Spleen (tissue), 11 donors: Measurements from ENCODE around the gene PNMA1. TPM values are rescaled to one million over a fixed set of nuclear protein-coding genes. Genes with fewer than 3 reads are reported as not detected.

Experiments used
- DNase-seq: peaks from one replicate; pipeline ENCODE4 v3.0.0-alpha.2; 2020
- H3K27ac ChIP-seq, 8 donors: fragments of 200-600 bp; sonication (generic) in 7 of 8; 1 replicate in 4 of 8; 2 replicates in 4 of 8; pipeline versions ENCODE4 v1.5.0 to v1.8.0; 2016 to 2021; ENCODE audit warnings: inconsistent platforms in 4 of 8, mild to moderate bottlenecking in 4 of 8, moderate library complexity in 1 of 8
- H3K27me3 ChIP-seq, 7 donors: fragments of 200-600 bp; sonication (generic) in 6 of 7; replicated peaks in 1 of 7; 1 replicate in 4 of 7; 2 replicates in 3 of 7; pipeline versions ENCODE4 v1.5.0 to v1.8.0; 2016 to 2021; ENCODE audit warnings: inconsistent platforms in 3 of 7, mild to moderate bottlenecking in 1 of 7
- H3K36me3 ChIP-seq, 6 donors: fragments of 200-600 bp; sonication (generic) in 5 of 6; 1 replicate in 4 of 6; 2 replicates in 2 of 6; pipeline versions ENCODE4 v1.5.0 to v1.8.0; 2016 to 2021; ENCODE audit warnings: inconsistent platforms in 2 of 6
- H3K4me1 ChIP-seq, 6 donors: fragments of 200-600 bp; sonication (generic) in 5 of 6; 1 replicate in 3 of 6; 2 replicates in 3 of 6; pipeline versions ENCODE4 v1.5.0 to v1.8.0; 2016 to 2021; ENCODE audit warnings: inconsistent platforms in 3 of 6
- H3K4me3 ChIP-seq, 8 donors: fragments of 200-600 bp; sonication (generic) in 7 of 8; 1 replicate in 4 of 8; 2 replicates in 4 of 8; pipeline versions ENCODE4 v1.5.0 to v1.8.0; 2016 to 2021; ENCODE audit warnings: inconsistent platforms in 4 of 8, mild to moderate bottlenecking in 4 of 8, moderate library complexity in 2 of 8
- H3K9me3 ChIP-seq, 8 donors: fragments of 200-600 bp; sonication (generic) in 7 of 8; 1 replicate in 4 of 8; 2 replicates in 4 of 8; pipeline versions ENCODE4 v1.5.0 to v1.8.0; 2016 to 2021; ENCODE audit warnings: inconsistent platforms in 4 of 8
- CTCF ChIP-seq, 11 experiments: fragments of 200-600 bp in 7 of 11; fragments of 450-650 bp in 4 of 11; sonication (generic) in 4 of 11; IDR thresholded peaks in 8 of 11; conservative IDR thresholded peaks in 3 of 11; 1 replicate in 7 of 11; 2 replicates in 4 of 11; pipeline versions ENCODE4 v1.4.0 to v1.8.0; 2016 to 2021; ENCODE audit warnings: antibody characterized with exemption in 11 of 11, inconsistent platforms in 4 of 11, mild to moderate bottlenecking in 1 of 11
- POLR2A ChIP-seq, 3 donors: fragments of 450-650 bp; IDR thresholded peaks; one replicate each; pipeline ENCODE4 v1.5.1; 2017; ENCODE audit warnings: antibody characterized with exemption in 3 of 3, mild to moderate bottlenecking in 1 of 3
- POLR2AphosphoS5 ChIP-seq, 3 donors: sonication (generic); formaldehyde crosslinking; IDR thresholded peaks; one replicate each; pipeline ENCODE4 v1.5.1; 2017; ENCODE audit warnings: antibody characterized with exemption in 3 of 3
- WGBS, 5 donors: extraction: QIAGEN DNeasy Blood & Tissue Kit in 3 of 5; methylation state at CpG; one replicate each; pipeline versions ENCODE4 v1.1.5 to v1.1.7; 2013 to 2018; 5-methylcytosine and 5-hydroxymethylcytosine counted together
- intact Hi-C: fragments of 100-400 bp; cut with DNase I; formaldehyde crosslinking; loops from one replicate; pipeline ENCODE4 v1.15.0; 2023; ENCODE audit warnings: low total_unique reads
- polyA plus RNA-seq, 3 donors: library from polyadenylated mRNA; stranded (reverse); fragments of 200-250 nt; gene quantifications; one replicate each; pipeline ENCODE4 v1.2.1, GENCODE V29; 2013
- total RNA-seq, 7 donors: library from RNA; depleted of rRNA in 3 of 7; stranded (reverse); fragments of >200 nt in 3 of 7; fragmentation: NEBNext Ultra II Directional in 4 of 7; extraction: Animal tissue kit (Norgen Biotek cat#: 25700) in 4 of 7; gene quantifications; one replicate each; pipeline versions ENCODE4 v1.1.0 to v1.2.1, GENCODE V29; 2016 to 2021
- donor health status: healthy with polysubstance abuse.
- donor health status: DM: no; HTN: no; CAD: no; lungs with moderate emphysema.
- donor health status: DM: no; HTN: no; CAD: no.
- donor health status: Bipolar disorder and iron deficiency.
- donor health status: healthy.
- donor health status: DM: no; HTN: no; CAD: no.
- donor health status: DM: yes; HTN: yes; CAD: no.

Gene PNMA1
- total and polyA plus RNA-seq, 10 donors: 13.1 to 31.8 (median 22.2) TPM

GRCh38 chr14:73752297-73752992 is 38.3 kb upstream of the PNMA1 start:
- peak in 8 of 11 experiments; percentile 8 to 41 (median 28) for TF ChIP-seq CTCF (IDR thresholded peaks at IDR 0.05 in 8 of 11, conservative IDR thresholded peaks at IDR 0.05 in 3 of 11)
- no peak for TF ChIP-seq POLR2AphosphoS5 (IDR thresholded peaks at IDR 0.05)
- TF ChIP-seq POLR2A (IDR thresholded peaks at IDR 0.05): no peak
- Histone ChIP-seq H3K4me3 (peak overlapping the region in 2 of 8 donors; percentile 9 to 62), H3K4me1 (peaks cover 93 to 100% (median 100%) of the 10 kb centered on the region in 6 donors), H3K36me3 (no peaks in the 10 kb centered on the region), H3K27ac (peak overlapping the region; percentile 81 to 99 (median 97)), H3K27me3 (no peaks in the 10 kb centered on the region), H3K9me3 (no peaks in the 10 kb centered on the region)
- intact Hi-C loops: loop anchor here (5.0 kb wide), 1 partner anchor 35 kb away; no protein-coding TSS in a partner anchor
- DNase-seq: peak; percentile 76
- WGBS, 5 donors: 40 to 56% (median 47%) methylated on average over 7 of the region's 7 CpGs

GRCh38 chr14:73751157-73751691 is 37.0 kb upstream of the PNMA1 start:
- intact Hi-C loops: loop anchor here (5.0 kb wide), 1 partner anchor 36 kb away; no protein-coding TSS in a partner anchor
- peaks cover 93 to 100% (median 100%) of the 10 kb centered on the region in 6 donors for H3K4me1 ChIP-seq
- WGBS, 5 donors: 10 to 29% (median 22%) methylated on average over 4 to 7 of the region's 7 CpGs
- DNase-seq: peak; percentile 79
- no peaks in the 10 kb centered on the region for H3K27me3 ChIP-seq
- no peaks in the 10 kb centered on the region for H3K9me3 ChIP-seq
- peaks cover 0 to 5% (median 0%) of the 10 kb centered on the region in 6 donors for H3K36me3 ChIP-seq
- peak overlapping the region; percentile 81 to 99 (median 97) for H3K27ac ChIP-seq
- TF ChIP-seq POLR2A (IDR thresholded peaks at IDR 0.05) (no peak), POLR2AphosphoS5 (IDR thresholded peaks at IDR 0.05) (peak in 2 of 3 donors; percentile 48 to 59)
- H3K4me3 ChIP-seq: peak overlapping the region in 1 of 8 donors; percentile 42

GRCh38 chr14:73750531-73750901 is 36.3 kb upstream of the PNMA1 start:
- 61 to 82% (median 73%) methylated on average over 3 of the region's 3 CpGs for WGBS, 5 donors
- peak; percentile 41 for DNase-seq
- Histone ChIP-seq H3K27me3 (no peaks in the 10 kb centered on the region), H3K4me3 (no peak overlapping the region), H3K4me1 (peaks cover 93 to 100% (median 100%) of the 10 kb centered on the region in 6 donors), H3K36me3 (peaks cover 0 to 5% (median 0%) of the 10 kb centered on the region in 6 donors), H3K27ac (peak overlapping the region; percentile 81 to 99 (median 97)), H3K9me3 (no peaks in the 10 kb centered on the region)
- no peak for TF ChIP-seq CTCF (IDR thresholded peaks at IDR 0.05 in 8 of 11, conservative IDR thresholded peaks at IDR 0.05 in 3 of 11)
- no peak for TF ChIP-seq POLR2AphosphoS5 (IDR thresholded peaks at IDR 0.05)
- TF ChIP-seq POLR2A (IDR thresholded peaks at IDR 0.05): no peak
- intact Hi-C loops: loop anchor here (5.0 kb wide), 1 partner anchor 37 kb away; no protein-coding TSS in a partner anchor

GRCh38 chr14:73749706-73750530 is 35.7 kb upstream of the PNMA1 start:
- Histone ChIP-seq H3K36me3 (peaks cover 0 to 5% (median 0%) of the 10 kb centered on the region in 6 donors), H3K9me3 (no peaks in the 10 kb centered on the region), H3K4me1 (peaks cover 93 to 100% (median 100%) of the 10 kb centered on the region in 6 donors), H3K27me3 (no peaks in the 10 kb centered on the region), H3K4me3 (peak overlapping the region in 1 of 8 donors; percentile 0), H3K27ac (peak overlapping the region; percentile 81 to 99 (median 97))
- no peak for TF ChIP-seq POLR2AphosphoS5 (IDR thresholded peaks at IDR 0.05)
- TF ChIP-seq POLR2A (IDR thresholded peaks at IDR 0.05): no peak
- TF ChIP-seq CTCF (IDR thresholded peaks at IDR 0.05 in 8 of 11, conservative IDR thresholded peaks at IDR 0.05 in 3 of 11): no peak
- peak; percentile 71 for DNase-seq
- intact Hi-C loops: loop anchor here (5.0 kb wide), 1 partner anchor 37 kb away; no protein-coding TSS in a partner anchor
- 50 to 67% (median 58%) methylated on average over 11 of the region's 11 CpGs for WGBS, 5 donors
